Endometrium (tissue), 2 donors: ENCODE measurements around the gene SHANK2.

Experiments
- FAIRE-seq: peaks from 2 replicates; lab custom pipeline; 2012; peaks lifted over from hg19 to GRCh38; lab: Jason Lieb, UNC
- donor health status: control.
- donor health status: control.

The SHANK2 gene

GRCh38 chr11:71202598-71202944, 49.8 kb downstream of the SHANK2 start:
- no peak for FAIRE-seq
